Activated B cell treated with CpG ODN at 0.5 μM for 24 hours (primary cell): ENCODE data around the gene WNT9B. TPM values are rescaled to one million over a fixed set of nuclear protein-coding genes. Genes with fewer than 3 reads are reported as not detected.
A peak's percentile ranks its signal among the peaks of the same experiment; 100 is the strongest.

Source experiments
- ATAC-seq: fragments of 200-7000 bp; cut with Tn5 transposase; one replicate; pipeline ENCODE4 v1.10.0; 2021; ENCODE audit warnings: low read depth, mild to moderate bottlenecking, moderate library complexity
- CTCF ChIA-PET: fragments of 350-600 bp; sonication (Branson Sonifier 250); formaldehyde crosslinking; loops from one replicate; lab custom pipeline; 2021; ENCODE audit warnings: antibody characterized with exemption; lab: Charles Lee
- POLR2A ChIA-PET: fragments of 350-600 bp; sonication (Branson Sonifier 250); formaldehyde crosslinking; loops from one replicate; lab custom pipeline; 2021; ENCODE audit warnings: antibody characterized with exemption; lab: Charles Lee
- DNase-seq: peaks from one replicate; pipeline ENCODE4 v3.0.0; 2022
- H3K27ac Mint-ChIP-seq: one replicate; pipeline ENCODE4 v1.8.0; 2020; ENCODE audit warnings: mixed read lengths
- H3K27me3 Mint-ChIP-seq: one replicate; pipeline ENCODE4 v1.8.0; 2021; ENCODE audit warnings: mixed read lengths
- H3K36me3 Mint-ChIP-seq: one replicate; pipeline ENCODE4 v1.8.0; 2021; ENCODE audit warnings: low read depth, mixed read lengths
- H3K4me1 Mint-ChIP-seq: one replicate; pipeline ENCODE4 v1.8.0; 2021; ENCODE audit warnings: mixed read lengths
- H3K4me3 Mint-ChIP-seq: one replicate; pipeline ENCODE4 v1.8.0; 2020; ENCODE audit warnings: mild to moderate bottlenecking, mixed read lengths
- H3K9me3 Mint-ChIP-seq: one replicate; pipeline ENCODE4 v1.8.0; 2020; ENCODE audit warnings: mixed read lengths
- CTCF ChIP-seq: fragments of 200-600 bp; IDR thresholded peaks from one replicate; pipeline ENCODE4 v1.8.0; 2022; ENCODE audit warnings: antibody characterized with exemption, mild to moderate bottlenecking
- intact Hi-C: fragments of 100-400 bp; cut with micrococcal nuclease; formaldehyde crosslinking; loops from one replicate; pipeline ENCODE4 v1.15.1; 2024
- total RNA-seq: library from RNA; stranded (reverse); gene quantifications from 2 replicates; pipeline ENCODE4 v1.2.3, GENCODE V29; 2022

WNT9B gene
- total RNA-seq, 1 donor from 2014 or later, result not detected

- no peak for TF ChIP-seq CTCF
- Mint-ChIP-seq H3K27ac (no peak overlapping the region), H3K4me3 (no peak overlapping the region), H3K9me3 (no peaks in the 10 kb centered on the region), H3K4me1 (peaks cover 27% of the 10 kb centered on the region), H3K27me3 (peaks cover 39% of the 10 kb centered on the region), H3K36me3 (no peaks in the 10 kb centered on the region)
- CTCF ChIA-PET, result interaction anchor here (1.4 kb wide), 1 partner anchor 14 kb away, joined by 3 read pairs; no protein-coding TSS in a partner anchor
- POLR2A ChIA-PET, result no interaction called here
- ATAC-seq (no peak), DNase-seq (peak; percentile 49)
- intact Hi-C loops, result no loop called here
These were observed 28.9 kb upstream of the WNT9B start for GRCh38 chr17:46822388-46822921.

- H3K4me3 Mint-ChIP-seq, result no peak overlapping the region
- ChIA-PET POLR2A (no interaction called here), CTCF (interaction anchor here (1.4 kb wide), 1 partner anchor 12 kb away, joined by 3 read pairs; no protein-coding TSS in a partner anchor)
- intact Hi-C loops, result no loop called here
- no peak for TF ChIP-seq CTCF
- peaks cover 16% of the 10 kb centered on the region for H3K4me1 Mint-ChIP-seq
- H3K36me3 Mint-ChIP-seq, result no peaks in the 10 kb centered on the region
- no peak for DNase-seq
- H3K27ac Mint-ChIP-seq, result no peak overlapping the region
- peaks cover 30% of the 10 kb centered on the region for H3K27me3 Mint-ChIP-seq
- H3K9me3 Mint-ChIP-seq, result no peaks in the 10 kb centered on the region
- no peak for ATAC-seq
These were observed 27.7 kb upstream of the WNT9B start for GRCh38 chr17:46823657-46824056.

GRCh38 chr17:46826116-46826515, 25.3 kb upstream of the WNT9B start:
- no peak overlapping the region for H3K4me3 Mint-ChIP-seq
- no peaks in the 10 kb centered on the region for H3K36me3 Mint-ChIP-seq
- intact Hi-C loops, result no loop called here
- peaks cover 7% of the 10 kb centered on the region for H3K4me1 Mint-ChIP-seq
- CTCF ChIA-PET, result no interaction called here
- peaks cover 25% of the 10 kb centered on the region for H3K27me3 Mint-ChIP-seq
- TF ChIP-seq CTCF, result no peak
- no peak overlapping the region for H3K27ac Mint-ChIP-seq
- H3K9me3 Mint-ChIP-seq, result no peaks in the 10 kb centered on the region
- POLR2A ChIA-PET, result no interaction called here
- DNase-seq (no peak), ATAC-seq (no peak)

GRCh38 chr17:46827274-46827673, 24.1 kb upstream of the WNT9B start:
- CTCF ChIA-PET, result no interaction called here
- no peak overlapping the region for H3K27ac Mint-ChIP-seq
- intact Hi-C loops, result no loop called here
- H3K4me3 Mint-ChIP-seq, result no peak overlapping the region
- POLR2A ChIA-PET, result interaction anchor here (0.7 kb wide), 1 partner anchor 96 kb away, joined by 4 read pairs; no protein-coding TSS in a partner anchor
- H3K4me1 Mint-ChIP-seq, result no peaks in the 10 kb centered on the region
- no peak for DNase-seq
- no peak for TF ChIP-seq CTCF
- no peak for ATAC-seq
- H3K9me3 Mint-ChIP-seq, result no peaks in the 10 kb centered on the region
- H3K36me3 Mint-ChIP-seq, result no peaks in the 10 kb centered on the region
- H3K27me3 Mint-ChIP-seq, result peaks cover 13% of the 10 kb centered on the region

GRCh38 chr17:46831573-46832330, 19.6 kb upstream of the WNT9B start:
- TF ChIP-seq CTCF, result no peak
- Mint-ChIP-seq H3K27ac (no peak overlapping the region), H3K36me3 (no peaks in the 10 kb centered on the region), H3K9me3 (no peaks in the 10 kb centered on the region), H3K27me3 (peaks cover 6% of the 10 kb centered on the region), H3K4me3 (no peak overlapping the region), H3K4me1 (peaks cover 3% of the 10 kb centered on the region)
- POLR2A ChIA-PET, result no interaction called here
- ATAC-seq, result no peak
- CTCF ChIA-PET, result no interaction called here
- intact Hi-C loops, result loop anchor here (10.0 kb wide), 1 partner anchor 687 kb away; no protein-coding TSS in a partner anchor
- no peak for DNase-seq
